Measurements from ENCODE around the gene TDRD7.

The TDRD7 gene

DNA sequence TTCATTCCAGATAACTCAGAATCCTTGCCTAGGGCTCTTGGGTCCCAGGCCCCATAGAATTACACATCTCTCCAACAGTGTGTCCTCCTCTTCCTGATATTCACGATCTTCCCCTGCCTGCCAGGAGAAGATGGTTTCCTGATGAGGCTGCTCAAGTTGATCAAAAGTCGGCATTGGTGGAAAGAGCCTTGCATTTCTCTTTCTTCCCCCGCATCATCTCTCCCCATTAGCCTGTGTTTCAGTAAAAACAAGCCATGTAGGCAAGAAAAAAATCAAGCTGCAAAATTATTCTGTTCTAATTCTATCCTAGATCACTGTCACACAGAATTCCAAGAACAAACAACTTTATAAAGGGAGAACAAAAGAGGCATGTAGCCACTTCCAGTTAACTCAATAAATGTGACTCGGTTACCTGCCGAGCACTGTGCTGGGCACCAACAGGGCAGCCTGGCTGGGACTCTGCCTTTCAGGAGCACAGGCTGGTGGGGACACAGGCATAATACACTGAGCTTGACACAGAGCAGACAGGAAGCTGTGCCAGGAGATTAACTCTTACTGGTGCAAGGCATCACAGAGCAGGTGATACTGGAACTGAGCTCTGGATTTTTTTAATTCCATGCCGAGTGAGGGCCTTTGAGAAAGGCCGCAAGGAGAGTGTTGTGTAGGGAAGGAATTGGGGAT is 115.1 kb downstream of the TDRD7 start:
- H3K36me3 Mint-ChIP-seq = no peaks in the 10 kb centered on the region
- no peak overlapping the region for H3K27ac Mint-ChIP-seq
- no peak for ATAC-seq
- DNase-seq (ENCODE audit: low spot score in 2 of 2) = no peak
- peaks cover 18% of the 10 kb centered on the region for H3K4me1 Mint-ChIP-seq
- H3K9me3 Mint-ChIP-seq = no peaks in the 10 kb centered on the region
- H3K4me3 Mint-ChIP-seq = no peak overlapping the region

DNA sequence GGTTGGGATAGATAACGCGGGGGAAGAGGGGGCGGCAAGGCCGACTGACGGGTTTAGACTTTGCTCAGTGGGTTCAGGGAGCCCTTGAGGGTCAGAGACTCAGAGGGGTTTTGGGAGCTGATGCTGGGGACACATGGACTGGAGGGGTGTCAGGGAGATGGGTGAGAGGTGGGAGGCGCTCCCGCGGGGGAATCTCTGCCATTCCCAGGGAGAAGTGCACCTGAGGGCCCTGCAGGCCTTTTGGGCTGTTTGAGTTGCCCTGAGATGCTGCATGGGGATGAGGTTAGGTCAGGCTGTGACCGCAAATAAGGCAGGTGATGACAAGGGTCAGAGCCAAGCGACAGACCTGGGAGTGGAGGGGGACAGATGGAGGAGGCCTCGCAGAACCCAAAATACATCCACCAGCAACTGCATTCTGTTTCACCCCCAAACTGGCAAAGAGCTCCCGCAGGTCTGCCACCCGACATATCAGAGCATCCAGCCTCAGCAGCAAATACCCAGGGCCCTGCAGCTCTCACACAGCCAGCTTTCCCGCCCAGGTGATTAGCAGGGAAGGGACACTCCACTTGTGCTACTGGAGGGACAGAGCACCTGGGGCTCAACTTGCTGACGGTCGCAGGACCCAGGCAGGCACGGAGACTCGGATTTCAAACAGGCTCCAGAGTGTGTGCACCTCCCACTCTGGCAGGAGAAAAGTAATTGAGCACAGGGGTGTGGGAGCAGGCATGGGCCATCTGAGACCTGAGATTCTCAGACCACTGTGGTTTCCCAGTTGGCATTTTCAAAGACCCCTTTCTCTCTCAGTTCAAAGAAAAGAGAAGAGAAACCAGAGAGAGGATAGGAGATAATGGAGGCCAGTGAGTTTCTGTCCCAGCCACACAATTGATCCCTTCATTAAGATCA is 116.0 kb downstream of the TDRD7 start:
- Mint-ChIP-seq H3K27ac (peak overlapping the region; percentile 8), H3K36me3 (no peaks in the 10 kb centered on the region), H3K4me1 (peaks cover 18% of the 10 kb centered on the region), H3K4me3 (no peak overlapping the region), H3K9me3 (no peaks in the 10 kb centered on the region)
- no peak for ATAC-seq
- no peak for DNase-seq (ENCODE audit: low spot score in 2 of 2)

DNA sequence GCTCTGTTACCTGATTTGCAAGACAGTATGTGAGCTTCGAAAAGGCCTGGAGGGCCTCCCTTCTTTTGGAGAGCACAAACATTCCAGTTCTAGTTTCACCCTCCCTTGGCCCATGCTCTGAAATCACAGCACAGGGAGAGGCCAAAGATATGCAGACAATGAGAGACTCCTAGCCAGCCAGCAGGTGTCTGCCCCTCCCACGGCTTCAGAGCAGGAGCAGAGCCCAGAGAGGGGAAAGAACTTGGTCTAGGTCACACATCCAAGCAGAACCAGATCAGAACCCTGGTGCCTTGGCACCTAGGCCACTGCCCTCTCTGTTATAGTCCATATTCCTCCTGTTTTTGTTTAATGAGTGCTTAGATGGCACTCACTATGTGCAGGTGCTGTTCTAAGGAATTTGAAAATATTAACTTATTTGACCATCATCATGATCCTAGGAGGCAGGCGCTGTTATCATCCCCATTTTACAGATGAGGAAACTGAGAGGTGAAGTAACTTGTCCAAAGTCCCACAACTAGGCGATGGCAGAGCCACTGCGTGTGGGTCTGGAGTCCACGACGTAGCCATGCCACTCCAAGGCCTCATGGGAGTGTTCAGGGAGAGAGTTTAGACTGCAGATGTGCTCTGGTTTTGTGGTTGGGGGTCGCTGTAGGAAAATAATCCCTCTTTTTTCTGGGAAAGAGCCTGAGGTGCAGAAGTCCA is 116.8 kb downstream of the TDRD7 start:
- Mint-ChIP-seq H3K27ac (peak overlapping the region; percentile 8), H3K4me3 (no peak overlapping the region), H3K9me3 (no peaks in the 10 kb centered on the region), H3K36me3 (no peaks in the 10 kb centered on the region), H3K4me1 (peaks cover 18% of the 10 kb centered on the region)
- no peak for DNase-seq (ENCODE audit: low spot score in 2 of 2)
- no peak for ATAC-seq

DNA sequence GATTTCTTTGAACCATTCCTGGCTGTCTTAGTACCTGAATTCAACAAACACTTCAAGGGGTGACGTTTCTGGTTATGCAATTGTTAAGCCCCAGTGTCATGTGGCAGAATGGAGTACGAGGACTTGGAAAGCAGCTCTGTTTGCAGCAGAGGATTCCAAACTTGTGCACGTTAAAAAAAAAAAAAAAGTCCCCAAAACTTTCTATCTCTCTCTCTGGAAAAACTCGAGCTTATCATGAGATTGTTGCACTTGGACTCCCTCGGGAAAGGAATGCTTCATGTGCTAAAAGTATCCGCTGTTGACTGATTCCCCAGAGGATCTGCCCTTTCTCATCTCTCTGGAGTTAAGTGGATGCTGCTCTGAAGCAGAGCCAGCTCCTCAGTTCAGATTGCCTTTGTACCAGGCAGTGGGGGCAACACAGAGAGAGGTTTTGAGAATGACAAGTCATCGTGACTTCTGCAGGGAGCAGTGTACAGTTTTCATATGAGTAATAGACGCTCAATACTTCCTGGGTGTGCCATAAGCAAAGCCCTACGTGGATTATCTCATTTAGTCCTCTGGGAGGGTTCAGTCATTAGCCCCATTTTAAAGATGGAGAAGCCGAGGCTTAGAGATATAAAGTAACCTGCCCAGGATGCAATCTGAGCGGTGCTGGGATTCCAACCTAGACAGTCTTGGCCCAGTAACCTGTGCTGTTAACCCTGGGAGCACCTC is 117.6 kb downstream of the TDRD7 start:
- no peaks in the 10 kb centered on the region for H3K36me3 Mint-ChIP-seq
- H3K27ac Mint-ChIP-seq = peak overlapping the region; percentile 78
- peak in 1 of 2 donors; percentile 55 for DNase-seq (ENCODE audit: low spot score in 2 of 2)
- peak; percentile 100 for ATAC-seq
- H3K4me1 Mint-ChIP-seq = peaks cover 18% of the 10 kb centered on the region
- no peaks in the 10 kb centered on the region for H3K9me3 Mint-ChIP-seq
- peak overlapping the region; percentile 23 for H3K4me3 Mint-ChIP-seq

DNA sequence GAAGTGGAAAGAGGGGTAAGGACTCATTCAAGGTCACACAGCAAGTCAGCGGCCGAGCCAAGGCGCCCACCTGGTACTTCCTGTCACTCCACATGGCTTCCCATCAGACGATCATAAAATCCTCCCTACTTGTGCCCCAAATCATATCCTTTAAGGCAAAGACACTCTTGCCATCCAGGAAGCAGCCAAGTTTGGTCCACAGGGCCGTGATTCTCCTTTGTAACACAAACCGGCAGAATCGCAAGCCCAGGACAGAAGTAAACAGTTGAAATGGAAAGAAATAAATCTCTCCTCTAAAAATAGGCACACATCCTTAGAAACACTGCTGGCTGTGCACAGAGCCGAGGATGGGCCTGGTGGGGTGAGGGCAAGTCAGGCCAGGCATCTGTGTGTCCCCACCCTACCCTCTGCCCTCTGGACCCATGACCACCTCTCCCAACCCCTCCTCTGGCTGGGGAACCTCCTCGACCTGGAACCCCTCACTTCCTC is 120.0 kb downstream of the TDRD7 start:
- no peak overlapping the region for H3K4me3 Mint-ChIP-seq
- DNase-seq (ENCODE audit: low spot score in 2 of 2) = no peak
- no peaks in the 10 kb centered on the region for H3K9me3 Mint-ChIP-seq
- no peak overlapping the region for H3K27ac Mint-ChIP-seq
- ATAC-seq = no peak
- peaks cover 18% of the 10 kb centered on the region for H3K4me1 Mint-ChIP-seq
- no peaks in the 10 kb centered on the region for H3K36me3 Mint-ChIP-seq

GRCh38 chr9:97534185-97534584 is 122.3 kb downstream of the TDRD7 start:
- DNase-seq (ENCODE audit: low spot score in 2 of 2) (no peak), ATAC-seq (no peak)
- H3K4me3 Mint-ChIP-seq = no peak overlapping the region
- peaks cover 10% of the 10 kb centered on the region for H3K4me1 Mint-ChIP-seq
- no peaks in the 10 kb centered on the region for H3K36me3 Mint-ChIP-seq
- no peak overlapping the region for H3K27ac Mint-ChIP-seq
- H3K9me3 Mint-ChIP-seq = no peaks in the 10 kb centered on the region

- DNase-seq (ENCODE audit: low spot score in 2 of 2) (no peak), ATAC-seq (no peak)
- Mint-ChIP-seq H3K9me3 (no peaks in the 10 kb centered on the region), H3K36me3 (no peaks in the 10 kb centered on the region), H3K4me3 (no peak overlapping the region), H3K27ac (no peak overlapping the region), H3K4me1 (peaks cover 1% of the 10 kb centered on the region)
These were observed 123.2 kb downstream of the TDRD7 start for GRCh38 chr9:97534961-97535594.

DNA sequence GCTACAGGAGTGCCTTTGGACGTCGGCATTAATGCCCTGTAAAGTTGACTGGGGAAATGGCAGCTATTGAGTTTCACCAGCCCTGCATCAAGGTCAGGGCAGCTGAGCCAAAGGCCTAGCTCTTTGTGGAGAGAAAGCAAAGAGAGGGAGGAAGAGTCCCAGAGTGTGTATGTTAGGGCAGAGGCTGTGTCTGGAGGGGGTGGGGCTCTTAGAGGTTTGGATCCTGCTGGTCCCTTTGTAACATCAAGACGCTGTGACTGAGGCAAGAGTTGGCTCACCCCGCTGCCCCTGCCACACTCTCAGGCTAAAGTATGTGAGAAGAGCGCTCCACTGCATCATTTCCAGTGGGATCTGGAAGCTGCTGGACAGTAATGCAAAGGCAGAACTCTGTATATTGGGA is 123.9 kb downstream of the TDRD7 start:
- ATAC-seq (no peak), DNase-seq (ENCODE audit: low spot score in 2 of 2) (no peak)
- H3K27ac Mint-ChIP-seq = no peak overlapping the region
- H3K4me3 Mint-ChIP-seq = no peak overlapping the region
- no peaks in the 10 kb centered on the region for H3K9me3 Mint-ChIP-seq
- no peaks in the 10 kb centered on the region for H3K36me3 Mint-ChIP-seq
- H3K4me1 Mint-ChIP-seq = no peaks in the 10 kb centered on the region

DNA sequence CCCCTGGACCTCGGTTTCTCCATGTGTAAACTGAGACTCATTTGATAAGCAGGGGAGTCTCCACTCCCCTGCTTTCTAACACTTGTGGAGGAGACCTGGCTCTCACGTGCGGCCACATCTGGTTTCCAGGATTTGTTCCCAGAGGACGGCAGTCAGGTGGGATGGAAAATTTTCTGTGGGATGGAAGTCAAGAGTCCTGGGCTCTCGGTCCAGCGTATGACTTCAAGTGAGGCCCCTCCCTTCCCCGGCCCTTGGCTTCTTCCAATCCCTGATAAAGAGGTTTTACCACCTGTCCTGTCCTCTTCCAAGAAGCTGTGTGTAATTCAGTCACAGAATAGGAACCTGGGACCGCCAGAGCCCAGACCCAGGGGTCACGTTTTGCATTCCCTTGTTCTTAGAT is 124.6 kb downstream of the TDRD7 start:
- H3K36me3 Mint-ChIP-seq = no peaks in the 10 kb centered on the region
- H3K4me3 Mint-ChIP-seq = no peak overlapping the region
- DNase-seq (ENCODE audit: low spot score in 2 of 2) (no peak), ATAC-seq (no peak)
- H3K9me3 Mint-ChIP-seq = no peaks in the 10 kb centered on the region
- H3K4me1 Mint-ChIP-seq = no peaks in the 10 kb centered on the region
- no peak overlapping the region for H3K27ac Mint-ChIP-seq

DNA sequence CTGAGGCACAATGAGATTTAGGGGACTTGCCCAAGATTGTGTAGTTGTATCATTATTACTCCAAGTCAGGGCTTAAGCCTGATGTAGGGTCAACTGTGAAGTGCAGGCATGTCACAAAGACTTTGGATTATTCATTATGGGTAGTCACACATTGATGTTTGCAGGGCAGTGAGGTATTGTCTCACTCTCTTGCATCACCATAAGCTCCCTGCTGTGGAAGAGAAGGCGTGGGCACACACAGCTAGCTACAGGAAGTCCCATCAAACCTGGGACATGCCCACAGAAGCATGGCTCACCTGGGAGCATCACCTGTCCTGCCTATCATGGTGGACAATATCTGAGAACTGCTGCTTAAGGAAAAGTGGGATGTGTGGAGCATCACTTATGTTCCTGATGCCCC is 131.7 kb downstream of the TDRD7 start:
- DNase-seq (ENCODE audit: low spot score in 2 of 2) = no peak
- H3K27ac Mint-ChIP-seq = no peak overlapping the region

GRCh38 chr9:97545486-97545885 is 133.6 kb downstream of the TDRD7 start:
- no peak overlapping the region for H3K4me3 Mint-ChIP-seq
- DNase-seq (ENCODE audit: low spot score in 2 of 2) (no peak), ATAC-seq (no peak)
- H3K9me3 Mint-ChIP-seq = no peaks in the 10 kb centered on the region
- H3K4me1 Mint-ChIP-seq = no peaks in the 10 kb centered on the region
- H3K36me3 Mint-ChIP-seq = no peaks in the 10 kb centered on the region
- H3K27ac Mint-ChIP-seq = no peak overlapping the region

More for the DNA sequence above, 131.7 kb downstream of the TDRD7 start:
- Mint-ChIP-seq H3K4me1 (no peaks in the 10 kb centered on the region), H3K36me3 (no peaks in the 10 kb centered on the region), H3K4me3 (no peak overlapping the region), H3K9me3 (no peaks in the 10 kb centered on the region)
- ATAC-seq = peak; percentile 79
